ENCODE data around the gene CHCHD6. TPM values are rescaled to one million over a fixed set of nuclear protein-coding genes. Genes with fewer than 3 reads are reported as not detected.

Gene CHCHD6
- total RNA-seq, 1 donor from 2014 or later = 17.1 TPM

GRCh38 chr3:126870608-126871210 is 166.7 kb downstream of the CHCHD6 start:
- Mint-ChIP-seq H3K27ac (ENCODE audit: unreplicated experiment) (no peak overlapping the region), H3K4me3 (ENCODE audit: unreplicated experiment) (no peak overlapping the region), H3K36me3 (ENCODE audit: low read depth) (peaks cover 2% of the 10 kb centered on the region), H3K4me1 (ENCODE audit: low read depth) (no peaks in the 10 kb centered on the region), H3K27me3 (ENCODE audit: low read depth) (no peaks in the 10 kb centered on the region), H3K9me3 (ENCODE audit: low read depth) (no peaks in the 10 kb centered on the region)
- TF ChIP-seq, protein P1, sequence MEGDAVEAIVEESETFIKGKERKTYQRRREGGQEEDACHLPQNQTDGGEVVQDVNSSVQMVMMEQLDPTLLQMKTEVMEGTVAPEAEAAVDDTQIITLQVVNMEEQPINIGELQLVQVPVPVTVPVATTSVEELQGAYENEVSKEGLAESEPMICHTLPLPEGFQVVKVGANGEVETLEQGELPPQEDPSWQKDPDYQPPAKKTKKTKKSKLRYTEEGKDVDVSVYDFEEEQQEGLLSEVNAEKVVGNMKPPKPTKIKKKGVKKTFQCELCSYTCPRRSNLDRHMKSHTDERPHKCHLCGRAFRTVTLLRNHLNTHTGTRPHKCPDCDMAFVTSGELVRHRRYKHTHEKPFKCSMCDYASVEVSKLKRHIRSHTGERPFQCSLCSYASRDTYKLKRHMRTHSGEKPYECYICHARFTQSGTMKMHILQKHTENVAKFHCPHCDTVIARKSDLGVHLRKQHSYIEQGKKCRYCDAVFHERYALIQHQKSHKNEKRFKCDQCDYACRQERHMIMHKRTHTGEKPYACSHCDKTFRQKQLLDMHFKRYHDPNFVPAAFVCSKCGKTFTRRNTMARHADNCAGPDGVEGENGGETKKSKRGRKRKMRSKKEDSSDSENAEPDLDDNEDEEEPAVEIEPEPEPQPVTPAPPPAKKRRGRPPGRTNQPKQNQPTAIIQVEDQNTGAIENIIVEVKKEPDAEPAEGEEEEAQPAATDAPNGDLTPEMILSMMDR (IDR thresholded peaks at IDR 0.05) = no peak
- no peak for DNase-seq (ENCODE audit: low spot score)

- Mint-ChIP-seq H3K36me3 (ENCODE audit: low read depth) (peaks cover 4% of the 10 kb centered on the region), H3K27ac (ENCODE audit: unreplicated experiment) (no peak overlapping the region), H3K4me3 (ENCODE audit: unreplicated experiment) (no peak overlapping the region), H3K4me1 (ENCODE audit: low read depth) (no peaks in the 10 kb centered on the region), H3K27me3 (ENCODE audit: low read depth) (no peaks in the 10 kb centered on the region), H3K9me3 (ENCODE audit: low read depth) (no peaks in the 10 kb centered on the region)
- no peak for DNase-seq (ENCODE audit: low spot score)
- TF ChIP-seq, protein P1 (IDR thresholded peaks at IDR 0.05) = no peak
These were observed 168.8 kb downstream of the CHCHD6 start for GRCh38 chr3:126872701-126873342.

- Mint-ChIP-seq H3K9me3 (ENCODE audit: low read depth) (no peaks in the 10 kb centered on the region), H3K27ac (ENCODE audit: unreplicated experiment) (no peak overlapping the region), H3K27me3 (ENCODE audit: low read depth) (no peaks in the 10 kb centered on the region), H3K4me3 (ENCODE audit: unreplicated experiment) (no peak overlapping the region), H3K4me1 (ENCODE audit: low read depth) (no peaks in the 10 kb centered on the region), H3K36me3 (ENCODE audit: low read depth) (peaks cover 4% of the 10 kb centered on the region)
- TF ChIP-seq, protein P1 (IDR thresholded peaks at IDR 0.05) = no peak
- no peak for DNase-seq (ENCODE audit: low spot score)
These were observed 169.4 kb downstream of the CHCHD6 start for GRCh38 chr3:126873416-126873815.

DNA sequence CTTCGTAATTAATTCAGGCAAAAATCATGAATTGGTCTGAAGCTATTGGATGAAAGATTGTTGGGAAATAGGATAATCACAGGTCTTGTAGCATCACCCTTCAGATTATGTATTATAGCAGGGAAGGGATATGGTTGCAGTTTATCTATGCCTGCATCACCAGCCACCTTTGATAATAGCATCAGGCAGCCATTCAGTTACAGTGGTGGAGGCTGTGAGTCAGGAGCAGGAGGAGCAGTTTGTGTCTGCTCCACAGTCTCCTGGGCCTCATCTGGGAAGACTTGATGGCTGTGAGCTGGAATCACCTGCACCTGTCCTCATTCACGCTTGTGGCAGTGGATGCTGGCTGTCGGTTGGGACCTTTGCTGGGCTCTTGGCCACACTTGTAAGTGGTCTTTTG is 174.6 kb downstream of the CHCHD6 start:
- Mint-ChIP-seq H3K9me3 (ENCODE audit: low read depth) (no peaks in the 10 kb centered on the region), H3K27me3 (ENCODE audit: low read depth) (no peaks in the 10 kb centered on the region), H3K4me1 (ENCODE audit: low read depth) (peaks cover 4% of the 10 kb centered on the region), H3K36me3 (ENCODE audit: low read depth) (peaks cover 4% of the 10 kb centered on the region), H3K27ac (ENCODE audit: unreplicated experiment) (no peak overlapping the region), H3K4me3 (ENCODE audit: unreplicated experiment) (no peak overlapping the region)
- DNase-seq (ENCODE audit: low spot score) = no peak
- TF ChIP-seq, protein P1 (IDR thresholded peaks at IDR 0.05) = no peak

DNA sequence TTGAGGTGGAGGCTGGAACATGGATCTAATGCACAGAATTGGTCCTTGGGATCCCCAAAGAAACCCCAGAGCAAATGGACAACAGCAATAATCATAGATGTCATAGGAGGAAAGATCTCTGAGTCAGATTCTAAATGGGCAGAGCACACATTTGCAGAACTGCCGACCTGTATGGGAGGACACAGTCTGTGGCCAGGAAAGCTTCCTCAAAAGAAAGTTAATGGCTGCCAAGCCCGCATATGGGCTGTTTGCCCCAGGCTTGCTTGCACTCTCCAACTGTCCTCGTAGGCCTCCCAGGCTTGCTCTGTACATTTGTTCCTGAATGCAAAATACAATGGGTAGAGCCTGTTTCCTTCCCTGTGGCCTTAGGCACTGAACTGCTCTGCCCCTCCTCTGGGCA is 176.9 kb downstream of the CHCHD6 start:
- DNase-seq (ENCODE audit: low spot score) = no peak
- no peaks in the 10 kb centered on the region for H3K9me3 Mint-ChIP-seq (ENCODE audit: low read depth)
- no peaks in the 10 kb centered on the region for H3K27me3 Mint-ChIP-seq (ENCODE audit: low read depth)
- H3K36me3 Mint-ChIP-seq (ENCODE audit: low read depth) = peaks cover 2% of the 10 kb centered on the region
- H3K4me1 Mint-ChIP-seq (ENCODE audit: low read depth) = peaks cover 6% of the 10 kb centered on the region
- no peak overlapping the region for H3K4me3 Mint-ChIP-seq (ENCODE audit: unreplicated experiment)
- no peak overlapping the region for H3K27ac Mint-ChIP-seq (ENCODE audit: unreplicated experiment)
- TF ChIP-seq, protein P1 (IDR thresholded peaks at IDR 0.05) = no peak

Data from chondrocyte (in vitro differentiated cells).